BLaER1 (cell line): ENCODE data around the gene FOXO3.
"Not testable (repeated sequence)": the region's sequence is repeated elsewhere in the genome, so short reads cannot be mapped to it uniquely, and the experiment has no call there.

Experiments used
- H3K27ac ChIP-seq: shearing (Covaris generic); formaldehyde crosslinking; 2 replicates; pipeline ENCODE4 v1.8.1; 2022
- H3K27me3 ChIP-seq: shearing (Covaris generic); formaldehyde crosslinking; 2 replicates; pipeline ENCODE4 v1.8.1; 2022
- H3K36me3 ChIP-seq: shearing (Covaris generic); formaldehyde crosslinking; 2 replicates; pipeline ENCODE4 v1.8.1; 2022
- H3K4me1 ChIP-seq: shearing (Covaris generic); formaldehyde crosslinking; 2 replicates; pipeline ENCODE4 v1.8.1; 2022
- H3K4me2 ChIP-seq: shearing (Covaris generic); formaldehyde crosslinking; 2 replicates; pipeline ENCODE4 v1.8.1; 2022
- H3K4me3 ChIP-seq: shearing (Covaris generic); formaldehyde crosslinking; 2 replicates; pipeline ENCODE4 v1.8.1; 2022
- H3K9ac ChIP-seq: shearing (Covaris generic); formaldehyde crosslinking; 2 replicates; pipeline ENCODE4 v1.8.1; 2022
- H3K9me3 ChIP-seq: shearing (Covaris generic); formaldehyde crosslinking; 2 replicates; pipeline ENCODE4 v1.8.1; 2022
- H4K20me1 ChIP-seq: shearing (Covaris generic); formaldehyde crosslinking; 2 replicates; pipeline ENCODE4 v1.8.1; 2022
- Cebpa-rat ChIP-seq: shearing (Covaris generic); IDR thresholded peaks from 2 replicates; pipeline ENCODE4 v1.8.1; 2022

Gene FOXO3

DNA sequence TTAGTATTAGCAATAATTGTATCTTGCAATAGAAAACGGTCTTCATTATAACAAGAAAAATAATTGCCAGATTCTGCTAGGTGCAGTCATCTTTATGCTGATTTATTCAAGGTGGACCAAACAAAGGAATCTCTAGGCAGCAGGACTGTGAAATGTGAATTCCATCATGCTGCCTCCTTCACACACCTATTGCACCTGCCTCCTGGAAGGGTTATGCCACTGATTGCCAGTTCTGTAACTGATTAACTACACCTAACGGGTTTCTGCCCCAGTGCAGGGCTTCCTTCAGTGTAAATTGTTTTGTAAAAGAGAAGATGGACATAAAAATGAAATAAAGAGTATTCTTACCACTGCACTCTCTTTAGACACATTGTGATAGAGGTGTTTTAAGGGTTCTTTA is 96.1 kb downstream of the FOXO3 start:
- TF ChIP-seq Cebpa-rat, result no peak
- Histone ChIP-seq H3K27ac (no peak overlapping the region), H3K9ac (no peak overlapping the region), H3K4me2 (no peak overlapping the region), H3K27me3 (no peaks in the 10 kb centered on the region), H3K4me3 (no peak overlapping the region), H3K4me1 (peaks cover 13% of the 10 kb centered on the region), H3K36me3 (no peaks in the 10 kb centered on the region), H3K9me3 (no peaks in the 10 kb centered on the region), H4K20me1 (peaks cover 89% of the 10 kb centered on the region)

DNA sequence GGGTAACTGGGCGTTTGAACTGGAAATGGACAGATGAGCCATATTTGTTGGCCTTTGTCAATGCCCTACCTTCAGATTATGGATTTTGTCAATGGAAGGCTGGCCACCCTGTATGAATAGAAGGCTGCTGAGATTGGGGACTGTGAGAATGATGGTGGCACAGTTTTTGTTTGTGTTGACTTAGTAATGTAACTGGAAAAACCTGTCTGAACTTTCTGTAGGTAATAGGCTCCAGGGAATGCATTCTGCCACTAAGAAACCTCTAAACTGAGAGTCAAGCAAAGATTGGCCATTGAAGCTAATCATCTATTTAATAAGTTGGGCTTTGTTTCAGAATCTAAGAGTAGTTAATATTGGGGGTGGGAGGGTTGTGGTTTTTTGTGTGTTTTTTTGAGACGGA is 97.5 kb downstream of the FOXO3 start:
- Histone ChIP-seq H4K20me1 (peaks cover 89% of the 10 kb centered on the region), H3K27me3 (no peaks in the 10 kb centered on the region), H3K4me2 (no peak overlapping the region), H3K9ac (no peak overlapping the region), H3K27ac (no peak overlapping the region), H3K9me3 (no peaks in the 10 kb centered on the region), H3K4me3 (no peak overlapping the region), H3K36me3 (peaks cover 4% of the 10 kb centered on the region), H3K4me1 (peaks cover 11% of the 10 kb centered on the region)
- no peak for TF ChIP-seq Cebpa-rat

DNA sequence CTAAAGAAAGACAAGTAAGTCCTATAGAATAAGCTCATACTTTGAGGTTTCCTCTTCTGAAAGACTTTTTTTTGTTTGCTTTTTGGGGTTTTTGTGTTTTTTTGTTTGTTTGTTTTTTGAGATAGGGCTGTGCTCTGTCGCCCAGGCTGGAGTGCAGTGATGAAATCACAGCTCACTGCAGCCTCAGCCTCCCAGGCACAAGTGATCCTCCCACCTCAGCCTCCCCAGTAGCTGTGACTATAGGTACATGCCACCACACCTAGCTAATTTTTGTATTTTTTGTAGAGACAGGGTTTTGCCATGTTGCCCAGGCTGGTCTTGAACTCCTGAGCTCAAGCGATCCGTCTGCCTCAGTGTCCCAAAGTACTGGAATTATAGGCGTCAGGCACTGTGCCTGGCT is 98.1 kb downstream of the FOXO3 start:
- not testable (repeated sequence) for H3K9me3 ChIP-seq, H3K9ac ChIP-seq, H3K4me3 ChIP-seq, H3K27ac ChIP-seq, H3K27me3 ChIP-seq, H3K4me1 ChIP-seq, H3K4me2 ChIP-seq
- Histone ChIP-seq H3K36me3 (peaks cover 10% of the 10 kb centered on the region), H4K20me1 (peaks cover 83% of the 10 kb centered on the region)

DNA sequence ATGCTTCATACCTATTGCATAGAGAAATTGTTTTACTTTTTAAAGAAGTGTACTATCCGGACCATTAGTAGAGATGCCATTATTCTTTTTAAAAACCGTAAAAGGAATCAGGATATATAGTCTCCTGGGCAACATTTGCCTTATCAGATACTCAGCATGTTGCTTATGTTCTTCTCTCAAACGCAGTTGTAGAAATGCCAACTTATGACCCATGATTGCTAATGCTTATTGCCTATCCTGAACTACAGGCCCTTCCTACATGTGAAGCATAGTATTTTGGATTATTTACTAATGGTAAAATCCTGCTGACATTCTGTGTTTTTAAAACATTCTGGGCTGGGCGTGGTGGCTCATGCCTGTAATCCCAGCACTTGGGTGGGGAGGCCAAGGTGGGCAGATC is 99.5 kb downstream of the FOXO3 start:
- Histone ChIP-seq H4K20me1 (peaks cover 74% of the 10 kb centered on the region), H3K9ac (no peak overlapping the region), H3K9me3 (no peaks in the 10 kb centered on the region), H3K36me3 (peaks cover 20% of the 10 kb centered on the region), H3K4me2 (no peak overlapping the region), H3K4me3 (no peak overlapping the region), H3K27ac (no peak overlapping the region), H3K4me1 (no peaks in the 10 kb centered on the region), H3K27me3 (no peaks in the 10 kb centered on the region)
- no peak for TF ChIP-seq Cebpa-rat

DNA sequence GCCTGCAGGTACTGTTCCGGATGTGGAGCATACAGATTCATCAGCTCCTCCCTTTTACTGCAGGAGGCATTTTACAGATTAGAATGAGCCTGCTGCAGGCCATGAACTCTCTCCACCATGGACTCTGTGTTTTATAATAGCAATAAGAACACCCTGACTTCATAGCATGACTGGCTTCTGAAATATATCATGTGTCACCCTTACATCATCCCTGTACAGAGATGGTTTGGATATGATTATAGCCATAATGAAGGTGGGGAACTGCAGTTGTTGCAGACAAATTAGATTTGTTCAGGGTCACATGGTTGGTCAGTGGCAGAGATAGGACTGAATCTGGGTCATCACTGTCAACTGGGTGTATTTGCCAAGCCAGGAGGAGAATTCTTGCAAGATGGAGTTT is 100.7 kb downstream of the FOXO3 start:
- no peaks in the 10 kb centered on the region for H3K4me1 ChIP-seq
- peaks cover 74% of the 10 kb centered on the region for H4K20me1 ChIP-seq
- no peak overlapping the region for H3K4me3 ChIP-seq
- H3K36me3 ChIP-seq, result peaks cover 31% of the 10 kb centered on the region
- TF ChIP-seq Cebpa-rat, result no peak
- H3K9me3 ChIP-seq, result no peaks in the 10 kb centered on the region
- no peaks in the 10 kb centered on the region for H3K27me3 ChIP-seq
- no peak overlapping the region for H3K4me2 ChIP-seq
- no peak overlapping the region for H3K27ac ChIP-seq
- no peak overlapping the region for H3K9ac ChIP-seq

DNA sequence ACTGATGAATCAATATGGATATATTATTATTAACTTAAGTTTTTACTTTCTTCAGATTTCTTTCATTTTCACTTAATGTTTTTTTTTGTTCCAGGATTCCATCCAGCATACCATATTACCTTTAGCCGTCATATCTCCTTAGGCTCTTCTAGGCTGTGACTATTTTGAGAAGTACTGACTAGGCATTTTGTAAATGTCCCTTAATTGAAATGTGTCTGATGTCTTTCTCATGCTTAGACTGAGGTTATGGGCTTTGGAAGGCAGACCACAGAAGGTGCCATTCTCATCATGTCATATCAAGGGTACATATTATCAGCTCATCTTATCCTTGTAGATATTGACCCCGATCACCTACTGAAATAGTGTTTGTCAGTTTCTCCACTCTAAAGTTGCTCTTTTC is 101.3 kb downstream of the FOXO3 start:
- no peaks in the 10 kb centered on the region for H3K27me3 ChIP-seq
- no peak overlapping the region for H3K4me3 ChIP-seq
- peaks cover 37% of the 10 kb centered on the region for H3K36me3 ChIP-seq
- no peak for TF ChIP-seq Cebpa-rat
- H3K4me2 ChIP-seq, result no peak overlapping the region
- H3K27ac ChIP-seq, result no peak overlapping the region
- H3K9me3 ChIP-seq, result no peaks in the 10 kb centered on the region
- H3K4me1 ChIP-seq, result no peaks in the 10 kb centered on the region
- H3K9ac ChIP-seq, result no peak overlapping the region
- H4K20me1 ChIP-seq, result peaks cover 74% of the 10 kb centered on the region

DNA sequence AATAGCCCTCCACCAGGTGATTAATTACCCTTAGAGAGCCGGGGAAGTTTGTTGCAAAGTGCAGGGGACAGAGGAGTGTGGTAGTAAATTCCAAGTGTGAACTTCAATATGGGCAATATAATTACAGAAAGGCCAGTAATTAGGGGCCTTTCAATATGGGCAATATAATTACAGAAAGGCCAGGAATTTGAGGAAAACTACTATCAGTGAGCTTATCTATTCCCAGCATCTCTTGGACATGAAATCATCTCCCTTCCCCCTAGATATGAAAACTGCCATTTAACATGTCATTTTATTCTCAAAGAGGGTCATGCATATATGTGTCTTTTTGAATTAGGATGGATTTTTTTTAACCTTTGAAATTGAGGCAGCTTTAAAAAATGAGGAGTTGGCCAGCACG is 102.0 kb downstream of the FOXO3 start:
- Histone ChIP-seq H3K27ac (no peak overlapping the region), H3K9me3 (no peaks in the 10 kb centered on the region), H3K9ac (no peak overlapping the region), H3K4me2 (no peak overlapping the region), H3K4me3 (no peak overlapping the region), H4K20me1 (peaks cover 79% of the 10 kb centered on the region), H3K4me1 (no peaks in the 10 kb centered on the region), H3K36me3 (peaks cover 39% of the 10 kb centered on the region), H3K27me3 (no peaks in the 10 kb centered on the region)
- TF ChIP-seq Cebpa-rat, result no peak

DNA sequence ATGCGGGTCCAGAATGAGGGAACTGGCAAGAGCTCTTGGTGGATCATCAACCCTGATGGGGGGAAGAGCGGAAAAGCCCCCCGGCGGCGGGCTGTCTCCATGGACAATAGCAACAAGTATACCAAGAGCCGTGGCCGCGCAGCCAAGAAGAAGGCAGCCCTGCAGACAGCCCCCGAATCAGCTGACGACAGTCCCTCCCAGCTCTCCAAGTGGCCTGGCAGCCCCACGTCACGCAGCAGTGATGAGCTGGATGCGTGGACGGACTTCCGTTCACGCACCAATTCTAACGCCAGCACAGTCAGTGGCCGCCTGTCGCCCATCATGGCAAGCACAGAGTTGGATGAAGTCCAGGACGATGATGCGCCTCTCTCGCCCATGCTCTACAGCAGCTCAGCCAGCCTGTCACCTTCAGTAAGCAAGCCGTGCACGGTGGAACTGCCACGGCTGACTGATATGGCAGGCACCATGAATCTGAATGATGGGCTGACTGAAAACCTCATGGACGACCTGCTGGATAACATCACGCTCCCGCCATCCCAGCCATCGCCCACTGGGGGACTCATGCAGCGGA is 102.9 kb downstream of the FOXO3 start:
- not testable (repeated sequence) for H3K9ac ChIP-seq, H3K27ac ChIP-seq, H3K27me3 ChIP-seq, H3K4me1 ChIP-seq, H3K4me3 ChIP-seq, H3K4me2 ChIP-seq, H3K9me3 ChIP-seq
- peaks cover 48% of the 10 kb centered on the region for H3K36me3 ChIP-seq
- peaks cover 79% of the 10 kb centered on the region; the same call in 1 of the 2 replicates for H4K20me1 ChIP-seq

DNA sequence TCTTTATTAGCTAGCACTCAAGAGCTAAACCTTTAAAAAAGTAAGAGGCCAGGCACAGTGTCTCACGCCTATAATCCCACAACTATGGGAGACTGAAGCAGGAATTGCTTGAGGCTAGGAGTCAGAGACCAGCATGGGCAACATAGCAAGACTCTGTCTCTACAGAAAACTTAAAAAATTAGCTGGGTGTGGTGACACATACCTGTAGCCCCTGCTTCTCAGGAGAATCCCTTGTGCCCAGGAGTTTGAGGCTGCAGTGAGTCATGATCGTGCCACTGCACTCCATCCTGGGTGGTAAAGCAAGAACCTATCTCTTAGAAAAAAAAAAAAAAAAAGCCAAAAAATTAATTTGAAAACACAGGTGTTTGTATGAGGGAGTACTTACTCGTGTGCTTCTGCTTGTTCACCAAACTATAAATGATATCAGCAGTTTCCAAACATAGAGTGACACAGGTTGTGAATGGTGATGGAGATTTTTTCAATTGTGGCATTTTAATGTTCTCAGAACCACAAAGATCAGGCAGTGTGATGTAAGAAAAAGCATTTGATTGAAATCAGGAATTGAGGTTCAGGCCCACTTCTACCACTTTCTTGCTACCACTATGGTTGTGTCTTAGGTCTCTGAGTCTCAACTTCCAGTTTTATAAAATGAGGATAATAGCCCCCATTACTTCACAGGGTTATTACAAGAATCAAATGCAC is 104.9 kb downstream of the FOXO3 start:
- no peak for TF ChIP-seq Cebpa-rat
- Histone ChIP-seq H3K27ac (no peak overlapping the region), H4K20me1 (peaks cover 79% of the 10 kb centered on the region), H3K4me1 (no peaks in the 10 kb centered on the region), H3K9me3 (no peaks in the 10 kb centered on the region), H3K4me2 (no peak overlapping the region), H3K4me3 (no peak overlapping the region), H3K36me3 (peaks cover 50% of the 10 kb centered on the region), H3K27me3 (no peaks in the 10 kb centered on the region), H3K9ac (no peak overlapping the region)

DNA sequence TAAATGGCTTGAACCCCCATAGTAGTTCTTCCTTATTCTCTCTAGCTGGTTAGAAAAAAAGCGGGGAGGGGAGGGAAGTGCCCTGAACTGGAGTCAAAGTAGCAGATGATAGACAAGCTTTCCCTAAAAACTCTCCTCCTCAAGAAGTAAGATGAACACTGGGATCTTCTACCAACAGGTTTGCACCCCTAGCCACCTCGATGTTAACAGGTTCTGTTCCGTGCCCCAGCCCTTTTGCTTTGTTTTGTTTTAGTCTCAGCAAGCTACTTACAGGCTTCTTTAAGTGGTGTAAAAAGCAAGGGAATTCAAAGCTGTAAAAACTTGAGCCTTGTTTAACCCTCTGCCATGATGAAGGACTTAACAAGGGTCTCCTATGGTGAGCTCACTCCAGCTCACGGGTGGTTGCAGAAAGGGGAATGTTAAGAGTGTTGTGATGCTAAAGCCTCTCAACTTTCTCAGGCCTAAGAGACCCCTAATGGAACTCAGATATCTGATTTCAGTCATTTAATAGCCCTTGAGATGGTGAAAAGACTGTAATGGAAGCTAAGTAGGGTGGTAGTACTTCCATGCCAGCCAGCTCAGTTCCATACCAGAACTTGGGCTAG is 106.0 kb downstream of the FOXO3 start:
- H3K4me3 ChIP-seq, result no peak overlapping the region
- no peaks in the 10 kb centered on the region for H3K4me1 ChIP-seq
- no peak overlapping the region for H3K9ac ChIP-seq
- peaks cover 50% of the 10 kb centered on the region for H3K36me3 ChIP-seq
- H3K9me3 ChIP-seq, result no peaks in the 10 kb centered on the region
- TF ChIP-seq Cebpa-rat, result no peak
- H3K27me3 ChIP-seq, result no peaks in the 10 kb centered on the region
- peaks cover 82% of the 10 kb centered on the region for H4K20me1 ChIP-seq
- H3K27ac ChIP-seq, result no peak overlapping the region
- H3K4me2 ChIP-seq, result no peak overlapping the region
